Hepatocyte (in vitro differentiated cells): ENCODE data around the gene OSCP1.

Source experiments
- CTCF ChIP-seq: fragments of 200-600 bp; sonication (generic); IDR thresholded peaks from 2 replicates; pipeline ENCODE4 v1.5.1; 2016; ENCODE audit warnings: antibody characterized with exemption, mild to moderate bottlenecking; ENCODE audit not compliant: poor library complexity
- EZH2 ChIP-seq: fragments of 200-600 bp; sonication (generic); IDR thresholded peaks from 2 replicates; pipeline ENCODE4 v1.6.1; 2016; ENCODE audit warnings: antibody characterized with exemption, mild to moderate bottlenecking, borderline replicate concordance
- EZH2phosphoT487 ChIP-seq: fragments of 200-600 bp; sonication (generic); IDR thresholded peaks from one replicate; pipeline ENCODE4 v1.6.1; 2018; ENCODE audit warnings: antibody characterized with exemption, mild to moderate bottlenecking, low read depth, moderate library complexity; ENCODE audit not compliant: unreplicated experiment, severe bottlenecking

- TF ChIP-seq CTCF (no peak), EZH2 (no peak), EZH2phosphoT487 (no peak)
Observed at GRCh38 chr1:36377791-36378492, 72.3 kb downstream of the OSCP1 start.
